Measurements from ENCODE around the gene CD7.

CD7 gene

GRCh38 chr17:82302991-82303943, 14.1 kb downstream of the CD7 start:
- POLR2A ChIA-PET = interaction anchor here (0.5 to 3.3 kb wide), 4 partner anchors 11 to 373 kb away, joined by 3 to 14 read pairs (median 4); no protein-coding TSS in a partner anchor

GRCh38 chr17:82302568-82302963, 14.8 kb downstream of the CD7 start:
- no peaks in the 10 kb centered on the region for H3K9me3 ChIP-seq (ENCODE audit: control insufficient read depth, insufficient read depth, low read depth, low read length)

More at GRCh38 chr17:82302991-82303943, 14.1 kb downstream of the CD7 start:
- H3K36me3 ChIP-seq (ENCODE audit: control insufficient read depth in 2 of 2, insufficient read depth in 1 of 2, low read length in 2 of 2) = no peaks in the 10 kb centered on the region
- CTCF ChIA-PET = interaction anchor here (0.5 to 1.7 kb wide), 8 partner anchors 10 to 122 kb away, joined by 3 to 4 read pairs (median 3); no protein-coding TSS in a partner anchor
- H3K4me1 ChIP-seq (ENCODE audit: control insufficient read depth, insufficient read depth, low read length) = peaks cover 2% of the 10 kb centered on the region; the same call in 1 of the 2 replicates
- no peaks in the 10 kb centered on the region for H3K9me3 ChIP-seq (ENCODE audit: control insufficient read depth, insufficient read depth, low read depth, low read length)
- H3K4me3 ChIP-seq (ENCODE audit: low read depth, low read length) = no peak overlapping the region
- TF ChIP-seq ZFHX2 (tag by site-specific recombination; conservative IDR thresholded peaks at IDR 0.05) = peak; percentile 35; the same call in 1 of the 2 replicates
- no peak for TF ChIP-seq ZNF514 (tag by site-specific recombination; IDR thresholded peaks at IDR 0.05)
- no peak overlapping the region for H3K27ac ChIP-seq (ENCODE audit: extremely low read depth, low read depth, low read length)

GRCh38 chr17:82301916-82302567, 15.4 kb downstream of the CD7 start:
- ChIA-PET POLR2A (interaction anchor here (1.9 to 3.3 kb wide), 2 partner anchors 9 to 10 kb away, joined by 7 to 14 read pairs; no protein-coding TSS in a partner anchor), CTCF (interaction anchor here (1.0 to 2.3 kb wide), 5 partner anchors 9 to 124 kb away, joined by 3 to 11 read pairs (median 3); no protein-coding TSS in a partner anchor)
- Histone ChIP-seq H3K27ac (ENCODE audit: extremely low read depth, low read depth, low read length) (no peak overlapping the region), H3K36me3 (ENCODE audit: control insufficient read depth in 2 of 2, insufficient read depth in 1 of 2, low read length in 2 of 2) (no peaks in the 10 kb centered on the region), H3K9me3 (ENCODE audit: control insufficient read depth, insufficient read depth, low read depth, low read length) (no peaks in the 10 kb centered on the region), H3K4me3 (ENCODE audit: low read depth, low read length) (no peak overlapping the region), H3K4me1 (ENCODE audit: control insufficient read depth, insufficient read depth, low read length) (peaks cover 12% of the 10 kb centered on the region)
- no peak for TF ChIP-seq OSR2 (tag by site-specific recombination; IDR thresholded peaks at IDR 0.05)
- TF ChIP-seq, protein P1, sequence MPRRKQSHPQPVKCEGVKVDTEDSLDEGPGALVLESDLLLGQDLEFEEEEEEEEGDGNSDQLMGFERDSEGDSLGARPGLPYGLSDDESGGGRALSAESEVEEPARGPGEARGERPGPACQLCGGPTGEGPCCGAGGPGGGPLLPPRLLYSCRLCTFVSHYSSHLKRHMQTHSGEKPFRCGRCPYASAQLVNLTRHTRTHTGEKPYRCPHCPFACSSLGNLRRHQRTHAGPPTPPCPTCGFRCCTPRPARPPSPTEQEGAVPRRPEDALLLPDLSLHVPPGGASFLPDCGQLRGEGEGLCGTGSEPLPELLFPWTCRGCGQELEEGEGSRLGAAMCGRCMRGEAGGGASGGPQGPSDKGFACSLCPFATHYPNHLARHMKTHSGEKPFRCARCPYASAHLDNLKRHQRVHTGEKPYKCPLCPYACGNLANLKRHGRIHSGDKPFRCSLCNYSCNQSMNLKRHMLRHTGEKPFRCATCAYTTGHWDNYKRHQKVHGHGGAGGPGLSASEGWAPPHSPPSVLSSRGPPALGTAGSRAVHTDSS (tag by site-specific recombination; IDR thresholded peaks at IDR 0.05) = no peak
- TF ChIP-seq GLIS2 (tag by site-specific recombination; IDR thresholded peaks at IDR 0.05) = peak; percentile 61
- TF ChIP-seq GLIS1 (tag by site-specific recombination; IDR thresholded peaks at IDR 0.05) = peak; percentile 81
- no peak for TF ChIP-seq REPIN1 (tag by site-specific recombination; IDR thresholded peaks at IDR 0.05; ENCODE audit: low read depth)
- no peak for TF ChIP-seq ZFP41 (tag by site-specific recombination; IDR thresholded peaks at IDR 0.05; ENCODE audit: borderline replicate concordance)
- no peak for TF ChIP-seq ZNF610 (tag by site-specific recombination; IDR thresholded peaks at IDR 0.05; ENCODE audit: borderline replicate concordance)
- no peak for TF ChIP-seq ZNF677 (tag by site-specific recombination; IDR thresholded peaks at IDR 0.05)
- TF ChIP-seq EGR2 (tag by site-specific recombination; IDR thresholded peaks at IDR 0.05; ENCODE audit: low read depth) = 0 out of 2 replicates have a peak, but pooled peaks have one; percentile 30
- 0 out of 2 replicates have a peak, but pooled peaks have one; percentile 29 for TF ChIP-seq ZFHX2 (tag by site-specific recombination; conservative IDR thresholded peaks at IDR 0.05)
- TF ChIP-seq ZIC2 (tag by site-specific recombination; IDR thresholded peaks at IDR 0.05) = peak; percentile 83; the same call in 1 of the 2 replicates
- TF ChIP-seq, protein P2, sequence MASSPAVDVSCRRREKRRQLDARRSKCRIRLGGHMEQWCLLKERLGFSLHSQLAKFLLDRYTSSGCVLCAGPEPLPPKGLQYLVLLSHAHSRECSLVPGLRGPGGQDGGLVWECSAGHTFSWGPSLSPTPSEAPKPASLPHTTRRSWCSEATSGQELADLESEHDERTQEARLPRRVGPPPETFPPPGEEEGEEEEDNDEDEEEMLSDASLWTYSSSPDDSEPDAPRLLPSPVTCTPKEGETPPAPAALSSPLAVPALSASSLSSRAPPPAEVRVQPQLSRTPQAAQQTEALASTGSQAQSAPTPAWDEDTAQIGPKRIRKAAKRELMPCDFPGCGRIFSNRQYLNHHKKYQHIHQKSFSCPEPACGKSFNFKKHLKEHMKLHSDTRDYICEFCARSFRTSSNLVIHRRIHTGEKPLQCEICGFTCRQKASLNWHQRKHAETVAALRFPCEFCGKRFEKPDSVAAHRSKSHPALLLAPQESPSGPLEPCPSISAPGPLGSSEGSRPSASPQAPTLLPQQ (tag by site-specific recombination; IDR thresholded peaks at IDR 0.05) = no peak

More at GRCh38 chr17:82302568-82302963, 14.8 kb downstream of the CD7 start:
- Histone ChIP-seq H3K27ac (ENCODE audit: extremely low read depth, low read depth, low read length) (no peak overlapping the region), H3K4me1 (ENCODE audit: control insufficient read depth, insufficient read depth, low read length) (peaks cover 7% of the 10 kb centered on the region), H3K36me3 (ENCODE audit: control insufficient read depth in 2 of 2, insufficient read depth in 1 of 2, low read length in 2 of 2) (no peaks in the 10 kb centered on the region), H3K4me3 (ENCODE audit: low read depth, low read length) (no peak overlapping the region)
- TF ChIP-seq ZNF473 (tag by site-specific recombination; IDR thresholded peaks at IDR 0.05) = no peak
- TF ChIP-seq ZNF18 (tag by site-specific recombination; IDR thresholded peaks at IDR 0.05) = no peak
- no peak for TF ChIP-seq MYNN (tag by site-specific recombination; IDR thresholded peaks at IDR 0.05; ENCODE audit: borderline replicate concordance)
- no peak for TF ChIP-seq ZNF138 (tag by site-specific recombination; IDR thresholded peaks at IDR 0.05; ENCODE audit: borderline replicate concordance)
- ChIA-PET CTCF (interaction anchor here (0.7 to 1.7 kb wide), 5 partner anchors 20 to 123 kb away, joined by 3 to 4 read pairs (median 3); no protein-coding TSS in a partner anchor), POLR2A (interaction anchor here (0.5 to 3.3 kb wide), 2 partner anchors 10 to 372 kb away, joined by 5 to 14 read pairs; no protein-coding TSS in a partner anchor)

Measured in HEK293 (cell line).